Erythroblast (primary cell): ENCODE results near the gene SPOCD1.

Source experiments
- DNase-seq, 2 experiments: peaks; one replicate each; lab custom pipeline; 2025; lab: John Stamatoyannopoulos, UW
- GATA1 ChIP-seq: IDR thresholded peaks from 2 replicates; pipeline ENCODE4 v1.6.1; 2011; ENCODE audit warnings: low read depth, mild to moderate bottlenecking, control low read depth, low read length, moderate library complexity
- POLR2A ChIP-seq: IDR thresholded peaks from 2 replicates; pipeline ENCODE4 v1.6.1; 2011; ENCODE audit warnings: mild to moderate bottlenecking, low read length

The SPOCD1 gene

DNA sequence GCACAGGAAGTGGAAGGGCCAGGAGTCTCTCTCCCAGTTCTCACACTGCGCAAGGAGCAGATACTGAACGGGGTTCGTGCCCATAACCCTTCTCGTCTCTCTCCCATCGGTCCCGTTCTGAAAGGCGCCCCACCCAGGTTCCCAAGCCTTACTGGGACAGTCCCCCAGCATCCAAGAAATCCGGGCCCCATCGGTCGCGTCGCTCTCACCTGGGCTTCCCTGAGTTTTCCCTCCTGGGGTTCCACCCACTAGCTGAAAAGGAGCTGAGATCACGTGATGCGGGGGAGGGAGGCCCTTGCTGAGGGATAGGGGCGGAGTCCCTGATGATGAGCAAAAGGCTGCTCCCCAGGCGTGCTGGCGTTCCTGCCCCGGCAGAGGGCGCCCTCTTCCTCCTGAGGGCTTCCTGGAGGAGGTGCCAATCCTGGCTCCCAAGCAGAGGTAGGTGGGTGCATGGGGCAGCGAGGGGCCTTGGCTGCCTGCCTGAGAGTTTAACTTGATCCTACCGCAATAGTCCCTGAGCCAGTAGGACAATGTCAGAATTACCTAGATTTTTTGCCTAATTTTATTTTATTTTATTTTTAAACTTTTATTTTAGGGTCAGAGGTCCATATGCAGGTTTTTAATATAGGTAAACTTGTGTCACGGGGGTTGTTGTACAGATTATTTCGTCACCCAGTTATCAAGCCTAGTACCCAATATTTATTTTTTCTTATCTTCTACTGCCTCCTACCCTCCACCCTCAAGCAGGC, at the start of gene SPOCD1:
TSS of gene SPOCD1 (minus strand) at position 271 of the 749 bp plus-strand sequence. CDS start 689 bp downstream, outside the sequence.
- peak; percentile 89 to 93 for DNase-seq
- TF ChIP-seq GATA1 = no peak
- TF ChIP-seq POLR2A = no peak

GRCh38 chr1:31862071-31862470, 46.2 kb upstream of the SPOCD1 start:
- no peak for DNase-seq

DNA sequence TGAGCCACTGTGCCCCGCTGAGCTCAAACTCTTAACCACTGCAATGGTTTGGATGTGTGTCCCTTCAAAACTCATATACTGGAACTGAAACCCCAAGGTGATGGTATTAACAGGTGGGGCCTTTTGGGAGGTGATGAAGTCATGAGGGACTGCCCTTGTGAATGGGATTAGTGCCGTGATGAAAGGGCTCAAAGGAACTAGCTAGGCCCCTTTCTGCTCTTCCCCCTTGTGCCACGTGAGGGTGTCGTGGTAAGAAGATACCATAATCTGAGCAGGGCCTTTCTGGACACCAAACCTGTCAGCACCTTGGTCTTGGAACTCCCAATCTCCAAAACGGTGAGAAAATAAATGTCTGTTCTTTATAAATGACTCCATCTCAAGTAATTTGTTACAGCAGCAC, 45.5 kb upstream of the SPOCD1 start:
- TF ChIP-seq POLR2A (no peak), GATA1 (no peak)
- DNase-seq = peak in 1 of 2 experiments; percentile 21

More at GRCh38 chr1:31862071-31862470, 46.2 kb upstream of the SPOCD1 start:
- TF ChIP-seq GATA1 (no peak), POLR2A (no peak)

DNA sequence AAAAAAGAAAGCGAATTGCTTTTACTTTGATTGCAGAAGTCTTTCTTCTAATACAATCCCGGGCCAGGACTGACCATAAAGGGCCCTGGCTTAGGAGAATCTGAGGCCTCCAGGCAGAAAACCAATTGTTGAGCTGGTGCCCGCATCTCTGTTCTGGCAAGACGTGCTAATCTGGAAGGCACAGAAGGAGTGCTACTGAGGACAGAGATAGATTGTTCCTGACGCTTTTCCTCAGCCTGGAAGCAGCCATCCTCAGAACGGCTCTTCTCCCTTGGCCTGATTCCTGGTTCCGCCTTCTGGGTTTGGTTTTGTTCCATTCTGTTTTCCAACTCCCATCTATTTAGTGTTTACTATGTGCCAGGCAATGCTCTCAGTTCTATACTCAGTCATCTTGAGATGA, 44.8 kb upstream of the SPOCD1 start:
- no peak for DNase-seq
- TF ChIP-seq POLR2A (no peak), GATA1 (no peak)

GRCh38 chr1:31859719-31860118, 43.9 kb upstream of the SPOCD1 start:
- DNase-seq = no peak
- no peak for TF ChIP-seq POLR2A
- no peak for TF ChIP-seq GATA1

DNA sequence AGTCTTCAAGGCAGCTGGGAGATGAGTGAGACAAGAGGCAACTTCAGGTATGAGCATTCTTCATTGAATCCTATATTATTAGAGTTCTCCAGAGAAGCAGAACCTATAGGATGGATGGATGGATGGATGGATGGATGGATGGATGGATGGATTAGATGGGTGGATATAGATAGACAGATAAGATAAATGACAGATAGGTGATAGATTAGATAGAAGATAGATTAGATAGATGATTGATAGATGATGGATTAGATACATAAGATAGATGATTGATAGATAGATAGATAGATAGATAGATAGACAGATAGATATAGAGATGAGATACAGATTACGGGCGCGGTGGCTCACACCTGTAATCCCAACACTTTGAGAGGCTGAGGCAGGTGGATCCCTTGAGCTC, 43.2 kb upstream of the SPOCD1 start:
- TF ChIP-seq POLR2A (no peak), GATA1 (no peak)
- DNase-seq = no peak

DNA sequence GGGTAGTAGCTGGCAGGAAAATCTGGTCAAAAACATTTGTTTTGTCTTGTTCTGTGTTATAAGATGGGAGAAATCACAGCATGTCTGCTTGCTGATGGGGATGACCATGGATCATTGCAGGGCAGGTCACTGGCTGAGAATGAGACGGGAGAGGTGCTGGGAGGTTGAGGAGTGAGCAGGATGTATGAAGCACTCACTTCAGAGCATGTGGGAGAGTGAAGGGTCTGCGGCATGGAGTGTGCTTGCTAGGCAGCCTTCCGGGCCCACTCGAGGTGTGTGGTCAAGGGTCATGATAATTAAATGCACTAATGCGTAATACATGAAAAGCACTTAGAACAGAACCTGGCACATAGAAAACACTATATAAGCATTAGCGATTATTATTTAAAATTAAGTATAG, 42.0 kb upstream of the SPOCD1 start:
- no peak for TF ChIP-seq GATA1
- no peak for TF ChIP-seq POLR2A
- DNase-seq = no peak

GRCh38 chr1:31856140-31856539, 40.3 kb upstream of the SPOCD1 start:
- no peak for DNase-seq
- no peak for TF ChIP-seq POLR2A
- no peak for TF ChIP-seq GATA1

GRCh38 chr1:31855038-31855845, 39.4 kb upstream of the SPOCD1 start:
- no peak for DNase-seq
- TF ChIP-seq GATA1 (no peak), POLR2A (no peak)

GRCh38 chr1:31849653-31850052, 33.8 kb upstream of the SPOCD1 start:
- TF ChIP-seq GATA1 (no peak), POLR2A (no peak)
- no peak for DNase-seq

DNA sequence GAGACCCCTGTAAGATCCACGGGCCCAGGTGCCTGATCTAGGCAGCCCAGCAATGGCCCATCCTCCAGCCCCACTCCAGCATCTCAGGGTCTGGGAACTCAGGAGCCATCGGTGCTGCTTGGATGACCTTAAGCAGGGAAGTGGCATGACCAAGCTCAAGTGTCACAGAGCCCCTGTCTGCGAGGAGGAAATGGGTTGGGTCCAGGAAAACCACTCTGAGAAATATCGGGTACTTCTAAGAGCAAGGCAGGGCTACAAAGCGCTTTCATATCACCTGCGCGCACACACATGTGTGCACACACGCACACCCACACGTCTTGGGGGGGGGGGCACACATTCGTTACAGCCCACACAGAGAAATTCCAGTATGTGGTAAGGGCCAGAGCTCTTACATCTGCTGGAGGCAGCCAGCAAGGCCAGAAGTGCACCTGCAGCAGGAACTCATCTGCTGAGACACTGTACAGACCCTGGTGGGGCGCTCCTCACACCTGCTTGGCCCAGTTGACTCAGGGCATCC, 32.6 kb upstream of the SPOCD1 start:
- no peak for DNase-seq

DNA sequence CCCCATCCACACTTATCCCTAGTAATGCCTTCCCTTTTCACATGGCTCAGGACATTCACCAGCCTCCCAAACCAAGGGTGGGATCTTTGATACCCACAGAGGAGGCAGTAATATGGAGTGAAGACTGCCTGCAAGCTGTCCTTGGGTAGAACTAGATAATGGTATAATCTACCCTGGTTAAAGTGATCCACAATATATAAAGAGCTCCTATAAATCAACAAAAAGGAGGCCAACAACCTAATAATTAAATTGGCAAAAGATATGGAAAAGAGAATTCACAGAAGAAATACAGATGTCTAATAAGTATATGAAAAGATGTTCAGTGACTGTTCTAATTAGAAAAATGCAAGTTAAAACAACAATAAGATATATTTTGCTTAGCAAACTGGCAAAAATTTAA, 30.7 kb upstream of the SPOCD1 start:
- no peak for DNase-seq
- TF ChIP-seq POLR2A (no peak), GATA1 (no peak)

More for the DNA sequence above, 32.6 kb upstream of the SPOCD1 start:
- TF ChIP-seq GATA1 (no peak), POLR2A (no peak)

GRCh38 chr1:31843506-31843905, 27.7 kb upstream of the SPOCD1 start:
- TF ChIP-seq GATA1 = no peak
- no peak for TF ChIP-seq POLR2A
- DNase-seq = no peak
